ENCODE results near the gene ELOF1. TPM values are rescaled to one million over a fixed set of nuclear protein-coding genes. Genes with fewer than 3 reads are reported as not detected.
A peak's percentile ranks its signal among the peaks of the same experiment; 100 is the strongest.

ELOF1 gene
- total and polyA plus RNA-seq, 2 of the 13 experiments (the other 11 are each of a cell fraction or from before 2014, with no cell fraction given), result 14.5 to 43.2 TPM

GRCh38 chr19:11505504-11506100, 53.4 kb downstream of the ELOF1 start, which contains the start of gene ZNF653 (continued):
- peak; percentile 80; the same call in 1 of the 2 replicates for TF ChIP-seq ARID4A (CRISPR knock-in tag; IDR thresholded peaks at IDR 0.05; ENCODE audit: borderline replicate concordance)
- no peak for TF ChIP-seq PRPF4 (IDR thresholded peaks at IDR 0.05; ENCODE audit: low read depth, low read length, poor library complexity, severe bottlenecking)
- no peak for TF ChIP-seq KIAA2018 (CRISPR knock-in tag; IDR thresholded peaks at IDR 0.05; ENCODE audit: borderline replicate concordance)
- TF ChIP-seq ZHX2 (IDR thresholded peaks at IDR 0.05; ENCODE audit: low read depth), result 0 out of 2 replicates have a peak, but pooled peaks have one; percentile 41
- no peak for TF ChIP-seq ZHX2 (CRISPR knock-in tag; IDR thresholded peaks at IDR 0.05; ENCODE audit: borderline replicate concordance)
- TF ChIP-seq ATF7-NPFF (CRISPR knock-in tag; IDR thresholded peaks at IDR 0.05; ENCODE audit: low read depth), result peak; percentile 91
- TF ChIP-seq SP5 (CRISPR knock-in tag; IDR thresholded peaks at IDR 0.05; ENCODE audit: borderline replicate concordance, low read depth), result 0 out of 2 replicates have a peak, but pooled peaks have one; percentile 24
